PC-3 (cell line): ENCODE results near the gene GPR32. TPM values are rescaled to one million over a fixed set of nuclear protein-coding genes. Genes with fewer than 3 reads are reported as not detected.

Source experiments
- ATAC-seq: fragments of 200-7000 bp; cut with Tn5 transposase; 2 replicates; pipeline ENCODE4 v1.9.1; 2020; ENCODE audit warnings: mild to moderate bottlenecking, moderate library complexity
- BruUV-seq: library from RNA; stranded (reverse); fragments of 400-500 nt; replicated peaks from 2 replicates; lab custom pipeline; 2021; lab: Mats Ljungman, UMichigan
- CTCF ChIA-PET: fragments of 300-600 bp; sonication (Branson Sonifier 250); formaldehyde crosslinking; loops from one replicate; lab custom pipeline; 2022; ENCODE audit warnings: antibody characterized with exemption; lab: Charles Lee
- POLR2A ChIA-PET: fragments of 300-600 bp; sonication (Branson Sonifier 250); formaldehyde crosslinking; loops from one replicate; lab custom pipeline; 2022; ENCODE audit warnings: antibody characterized with exemption; ENCODE audit not compliant: unreplicated experiment; lab: Charles Lee
- DNase-seq: peaks from one replicate; pipeline ENCODE4 v3.0.0-alpha.2; 2015
- H2AFZ ChIP-seq: fragments of 300-600 bp; sonication (generic); 2 replicates; pipeline ENCODE4 v1.6.0; 2016; ENCODE audit warnings: antibody characterized with exemption, low read length
- H3F3A ChIP-seq: fragments of 300-600 bp; sonication (generic); one replicate; pipeline ENCODE4 v1.6.0; 2017; ENCODE audit warnings: antibody characterized with exemption, low read length, control low read depth, mild to moderate bottlenecking; ENCODE audit not compliant: unreplicated experiment
- H3K27ac ChIP-seq: fragments of 300-600 bp; sonication (generic); 2 replicates; pipeline ENCODE4 v1.5.1; 2016; ENCODE audit warnings: mild to moderate bottlenecking, low read length
- H3K27me3 ChIP-seq: fragments of 300-600 bp; sonication (generic); 2 replicates; pipeline ENCODE4 v1.6.1; 2016; ENCODE audit warnings: low read length, mixed read lengths
- H3K36me3 ChIP-seq: fragments of 300-600 bp; sonication (generic); 2 replicates; pipeline ENCODE4 v1.6.1; 2016; ENCODE audit warnings: low read depth, mixed run types, low read length, mixed read lengths
- H3K4me1 ChIP-seq: fragments of 300-600 bp; sonication (generic); 2 replicates; pipeline ENCODE4 v1.5.1; 2016; ENCODE audit warnings: low read length; ENCODE audit not compliant: insufficient read depth
- H3K4me2 ChIP-seq: fragments of 300-600 bp; sonication (generic); 2 replicates; pipeline ENCODE4 v1.6.0; 2016; ENCODE audit warnings: low read length
- H3K4me3 ChIP-seq: fragments of 300-600 bp; sonication (generic); 2 replicates; pipeline ENCODE4 v1.5.1; 2016; ENCODE audit warnings: mild to moderate bottlenecking, low read length, mixed read lengths
- H3K79me2 ChIP-seq: fragments of 300-600 bp; sonication (generic); 2 replicates; pipeline ENCODE4 v1.6.1; 2017; ENCODE audit warnings: low read length, mixed read lengths
- H3K9ac ChIP-seq: fragments of 300-600 bp; sonication (generic); 2 replicates; pipeline ENCODE4 v1.6.0; 2016; ENCODE audit warnings: mild to moderate bottlenecking, low read length
- H3K9me2 ChIP-seq: fragments of 300-600 bp; sonication (generic); replicated peaks from 2 replicates; pipeline ENCODE4 v1.6.1; 2016; ENCODE audit warnings: mixed run types, low read length, mixed read lengths
- H3K9me3 ChIP-seq: fragments of 300-600 bp; sonication (generic); 2 replicates; pipeline ENCODE4 v1.6.1; 2016; ENCODE audit warnings: low read length, mixed read lengths
- H4K20me1 ChIP-seq: fragments of 300-600 bp; sonication (generic); 2 replicates; pipeline ENCODE4 v1.6.1; 2016; ENCODE audit warnings: low read length, mixed read lengths
- CTCF ChIP-seq: fragments of 300-600 bp; sonication (generic); conservative IDR thresholded peaks from 2 replicates; pipeline ENCODE4 v1.5.1; 2017; ENCODE audit warnings: antibody characterized with exemption, low read depth, mild to moderate bottlenecking, low read length
- EZH2 ChIP-seq: fragments of 300-600 bp; sonication (generic); IDR thresholded peaks from one replicate; pipeline ENCODE4 v1.6.1; 2017; ENCODE audit warnings: antibody characterized with exemption, mild to moderate bottlenecking, low read length; ENCODE audit not compliant: unreplicated experiment
- EZH2phosphoT487 ChIP-seq: fragments of 300-600 bp; sonication (generic); IDR thresholded peaks from 2 replicates; pipeline ENCODE4 v1.6.1; 2018; ENCODE audit warnings: mild to moderate bottlenecking, antibody characterized with exemption, low read length, borderline replicate concordance
- intact Hi-C: fragments of 100-400 bp; cut with micrococcal nuclease; formaldehyde crosslinking; loops from 2 replicates; pipeline ENCODE4 v1.9.0; 2023
- total RNA-seq: library from RNA; depleted of rRNA; stranded (reverse); fragments of >200 nt; gene quantifications from 2 replicates; pipeline ENCODE4 v1.2.3, GENCODE V29; 2014

GPR32 gene
- total RNA-seq, 1 experiment from 2014 or later = not detected

- BruUV-seq = no TSS peak
- intact Hi-C loops = no loop called here
- TF ChIP-seq EZH2 = no peak
- TF ChIP-seq CTCF = no peak
- no peak for TF ChIP-seq EZH2phosphoT487
- H3K36me3 ChIP-seq = no peaks in the 10 kb centered on the region
- ChIA-PET POLR2A (no interaction called here), CTCF (no interaction called here)
- peaks cover 11% of the 10 kb centered on the region for H3K79me2 ChIP-seq
- peaks cover 9% of the 10 kb centered on the region; the same call in 1 of the 2 replicates for H3K27me3 ChIP-seq
- no peaks in the 10 kb centered on the region for H3F3A ChIP-seq
- H3K9ac ChIP-seq = no peak overlapping the region
- no peaks in the 10 kb centered on the region for H3K9me3 ChIP-seq
- H3K4me3 ChIP-seq = no peak overlapping the region
- ATAC-seq = no peak
- no peaks in the 10 kb centered on the region for H4K20me1 ChIP-seq
- no peak overlapping the region for H3K27ac ChIP-seq
- H2AFZ ChIP-seq = no peak overlapping the region
- H3K4me1 ChIP-seq = peaks cover 13% of the 10 kb centered on the region
- DNase-seq = no peak
- H3K9me2 ChIP-seq = no peaks in the 10 kb centered on the region
- no peak overlapping the region for H3K4me2 ChIP-seq
Measured at GRCh38 chr19:50728084-50728737, 42.1 kb upstream of the GPR32 start.

GRCh38 chr19:50729894-50730293 is 40.4 kb upstream of the GPR32 start:
- intact Hi-C loops = no loop called here
- ChIA-PET CTCF (interaction anchor here (0.5 to 0.6 kb wide), 2 partner anchors 24 to 54 kb away, joined by 3 to 5 read pairs; no protein-coding TSS in a partner anchor), POLR2A (interaction anchor here (0.7 kb wide), 1 partner anchor 56 kb away, joined by 7 read pairs; no protein-coding TSS in a partner anchor)
- Histone ChIP-seq H3K9me2 (no peaks in the 10 kb centered on the region), H3F3A (no peaks in the 10 kb centered on the region), H3K4me3 (no peak overlapping the region), H3K36me3 (no peaks in the 10 kb centered on the region), H3K27me3 (peaks cover 24% of the 10 kb centered on the region), H2AFZ (no peak overlapping the region), H3K4me2 (no peak overlapping the region), H3K27ac (no peak overlapping the region), H3K9me3 (no peaks in the 10 kb centered on the region), H3K9ac (no peak overlapping the region), H3K4me1 (peaks cover 9% of the 10 kb centered on the region), H4K20me1 (no peaks in the 10 kb centered on the region), H3K79me2 (peaks cover 11% of the 10 kb centered on the region)
- ATAC-seq = no peak
- TF ChIP-seq EZH2phosphoT487 (no peak), CTCF (no peak), EZH2 (no peak)
- no peak for DNase-seq
- no TSS peak for BruUV-seq

- H3K9me3 ChIP-seq = no peaks in the 10 kb centered on the region
- no peak overlapping the region for H3K27ac ChIP-seq
- H3K9ac ChIP-seq = no peak overlapping the region
- H3K9me2 ChIP-seq = no peaks in the 10 kb centered on the region
- no peaks in the 10 kb centered on the region for H3K36me3 ChIP-seq
- H2AFZ ChIP-seq = no peak overlapping the region
- no peaks in the 10 kb centered on the region for H3F3A ChIP-seq
- ChIA-PET POLR2A (no interaction called here), CTCF (no interaction called here)
- no peaks in the 10 kb centered on the region for H3K79me2 ChIP-seq
- H3K27me3 ChIP-seq = peaks cover 76% of the 10 kb centered on the region
- no peak overlapping the region for H3K4me3 ChIP-seq
- no TSS peak for BruUV-seq
- no peak overlapping the region for H3K4me2 ChIP-seq
- no peaks in the 10 kb centered on the region for H3K4me1 ChIP-seq
- H4K20me1 ChIP-seq = no peaks in the 10 kb centered on the region
- TF ChIP-seq EZH2 (no peak), CTCF (no peak)
- intact Hi-C loops = no loop called here
- ATAC-seq (no peak), DNase-seq (no peak)
Measured at GRCh38 chr19:50735869-50736268, 34.4 kb upstream of the GPR32 start.
